Calu3 (cell line): Measurements from ENCODE around the gene WDFY2. TPM values are rescaled to one million over a fixed set of nuclear protein-coding genes. Genes with fewer than 3 reads are reported as not detected.
A peak's percentile ranks its signal among the peaks of the same experiment; 100 is the strongest.

Experiments
- BruUV-seq: library from RNA; stranded (reverse); fragments of 400-500 nt; replicated peaks from 2 replicates; lab custom pipeline; 2021; lab: Mats Ljungman, UMichigan
- CTCF ChIA-PET: fragments of 300-600 bp; sonication (Branson Sonifier 250); formaldehyde crosslinking; loops from one replicate; lab custom pipeline; 2022; ENCODE audit warnings: antibody characterized with exemption; lab: Charles Lee
- DNase-seq: peaks from one replicate; pipeline ENCODE4 v3.0.0; 2022
- H3K27ac Mint-ChIP-seq: one replicate; pipeline ENCODE4 v1.8.0; 2022; ENCODE audit warnings: mixed read lengths; ENCODE audit not compliant: unreplicated experiment
- H3K27me3 Mint-ChIP-seq: one replicate; pipeline ENCODE4 v1.8.0; 2022; ENCODE audit warnings: mixed read lengths; ENCODE audit not compliant: unreplicated experiment
- H3K36me3 Mint-ChIP-seq: one replicate; pipeline ENCODE4 v1.8.0; 2022; ENCODE audit warnings: mild to moderate bottlenecking, moderate library complexity, mixed read lengths; ENCODE audit not compliant: insufficient read depth, unreplicated experiment
- H3K4me1 Mint-ChIP-seq: one replicate; pipeline ENCODE4 v1.8.0; 2022; ENCODE audit warnings: mild to moderate bottlenecking, low read depth, mixed read lengths; ENCODE audit not compliant: unreplicated experiment
- H3K4me3 Mint-ChIP-seq: one replicate; pipeline ENCODE4 v1.8.0; 2022; ENCODE audit warnings: mild to moderate bottlenecking, low read depth, moderate library complexity, mixed read lengths; ENCODE audit not compliant: unreplicated experiment
- H3K9me3 Mint-ChIP-seq: one replicate; pipeline ENCODE4 v1.8.0; 2022; ENCODE audit warnings: low read depth, mixed read lengths; ENCODE audit not compliant: unreplicated experiment
- CTCF ChIP-seq: fragments of 200-600 bp; IDR thresholded peaks from one replicate; pipeline ENCODE4 v1.8.0; 2022; ENCODE audit warnings: antibody characterized with exemption; ENCODE audit not compliant: unreplicated experiment
- intact Hi-C: fragments of 100-400 bp; cut with micrococcal nuclease; formaldehyde crosslinking; loops from one replicate; pipeline ENCODE4 v1.10.0; 2022; ENCODE audit not compliant: unreplicated experiment
- total RNA-seq: library from RNA; stranded (reverse); gene quantifications from 2 replicates; pipeline ENCODE4 v1.2.3, GENCODE V29; 2022

WDFY2 gene
- total RNA-seq, 1 experiment from 2014 or later: 5.9 TPM

GRCh38 chr13:51587372-51587771 lies 3.1 kb downstream of the WDFY2 start:
- no peak for DNase-seq
- BruUV-seq: no TSS peak
- H3K27me3 Mint-ChIP-seq: no peaks in the 10 kb centered on the region
- peaks cover 19% of the 10 kb centered on the region for H3K36me3 Mint-ChIP-seq
- no peak overlapping the region for H3K27ac Mint-ChIP-seq
- H3K4me1 Mint-ChIP-seq: peaks cover 13% of the 10 kb centered on the region
- no peaks in the 10 kb centered on the region for H3K9me3 Mint-ChIP-seq
- CTCF ChIA-PET: no interaction called here
- intact Hi-C loops: loop anchor here (10.0 kb wide), 1 partner anchor 207 kb away; no protein-coding TSS in a partner anchor
- no peak overlapping the region for H3K4me3 Mint-ChIP-seq
- TF ChIP-seq CTCF: no peak

GRCh38 chr13:51588406-51588949 lies 4.2 kb downstream of the WDFY2 start:
- intact Hi-C loops: loop anchor here (10.0 kb wide), 1 partner anchor 206 kb away; no protein-coding TSS in a partner anchor
- DNase-seq: no peak
- Mint-ChIP-seq H3K4me3 (no peak overlapping the region), H3K4me1 (peaks cover 13% of the 10 kb centered on the region), H3K36me3 (peaks cover 19% of the 10 kb centered on the region), H3K9me3 (no peaks in the 10 kb centered on the region), H3K27ac (no peak overlapping the region), H3K27me3 (no peaks in the 10 kb centered on the region)
- CTCF ChIA-PET: no interaction called here
- no TSS peak for BruUV-seq
- TF ChIP-seq CTCF: no peak

DNA sequence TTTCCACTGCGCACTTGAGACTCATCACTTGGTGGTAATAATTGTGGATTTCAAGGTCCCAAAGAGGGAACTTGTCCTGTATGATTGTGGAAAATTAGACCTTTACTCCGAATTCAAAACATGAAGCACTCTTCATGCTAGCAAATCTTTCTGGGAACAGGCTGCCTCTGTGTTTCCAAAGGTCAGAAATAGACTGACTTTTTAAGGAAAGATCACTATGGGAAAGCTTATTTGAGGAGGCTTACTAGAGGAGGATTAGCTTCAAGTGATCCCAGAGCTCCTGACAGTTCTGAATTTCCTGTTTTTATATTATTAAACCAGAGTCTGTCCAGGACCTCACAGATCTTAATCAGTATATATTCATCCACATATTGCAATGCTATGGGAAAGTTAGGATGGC lies 5.5 kb downstream of the WDFY2 start:
- no peak overlapping the region for H3K4me3 Mint-ChIP-seq
- CTCF ChIA-PET: no interaction called here
- DNase-seq: no peak
- TF ChIP-seq CTCF: no peak
- BruUV-seq: no TSS peak
- no peaks in the 10 kb centered on the region for H3K27me3 Mint-ChIP-seq
- intact Hi-C loops: loop anchor here (5.0 to 10.0 kb wide), 4 partner anchors 53 to 205 kb away; partner anchors contain the start of gene INTS6
- peaks cover 13% of the 10 kb centered on the region for H3K4me1 Mint-ChIP-seq
- no peak overlapping the region for H3K27ac Mint-ChIP-seq
- peaks cover 7% of the 10 kb centered on the region for H3K36me3 Mint-ChIP-seq
- H3K9me3 Mint-ChIP-seq: no peaks in the 10 kb centered on the region

- no TSS peak for BruUV-seq
- intact Hi-C loops: loop anchor here (5.0 kb wide), 3 partner anchors 52 to 138 kb away; partner anchors contain the start of gene INTS6
- H3K4me3 Mint-ChIP-seq: peak overlapping the region; percentile 43
- H3K4me1 Mint-ChIP-seq: peaks cover 13% of the 10 kb centered on the region
- H3K27ac Mint-ChIP-seq: peak overlapping the region; percentile 33
- no peaks in the 10 kb centered on the region for H3K27me3 Mint-ChIP-seq
- no peaks in the 10 kb centered on the region for H3K9me3 Mint-ChIP-seq
- CTCF ChIA-PET: no interaction called here
- peaks cover 2% of the 10 kb centered on the region for H3K36me3 Mint-ChIP-seq
- no peak for DNase-seq
- no peak for TF ChIP-seq CTCF
Measured at GRCh38 chr13:51590231-51590970, 6.1 kb downstream of the WDFY2 start.
